HEK293 (cell line): ENCODE data around the gene OPA3.
A peak's percentile ranks its signal among the peaks of the same experiment; 100 is the strongest.

ENCODE experiments used
- PRDM1 ChIP-seq: fragments of 450-650 bp; formaldehyde crosslinking; IDR thresholded peaks from 2 replicates; pipeline ENCODE4; 2016; ENCODE audit warnings: missing biosample characterization, missing genetic modification characterization
- PRDM10 ChIP-seq: fragments of 450-650 bp; formaldehyde crosslinking; IDR thresholded peaks from 2 replicates; pipeline ENCODE4 v1.5.1; 2016; ENCODE audit warnings: missing biosample characterization, missing genetic modification characterization
- PRDM6 ChIP-seq: fragments of 450-650 bp; formaldehyde crosslinking; IDR thresholded peaks from 2 replicates; pipeline ENCODE4 v1.5.1; 2017; ENCODE audit warnings: missing biosample characterization, missing genetic modification characterization
- REPIN1 ChIP-seq: fragments of 450-650 bp; formaldehyde crosslinking; IDR thresholded peaks from 2 replicates; pipeline ENCODE4 v1.5.1; 2017; ENCODE audit warnings: missing biosample characterization, missing genetic modification characterization, low read depth
- REST ChIP-seq: fragments of 450-650 bp; formaldehyde crosslinking; IDR thresholded peaks from 2 replicates; pipeline ENCODE4 v1.5.1; 2016; ENCODE audit warnings: missing biosample characterization, missing genetic modification characterization
- SP2 ChIP-seq: fragments of 450-650 bp; formaldehyde crosslinking; IDR thresholded peaks from 2 replicates; pipeline ENCODE4 v1.5.1; 2016; ENCODE audit warnings: missing biosample characterization, missing genetic modification characterization
- SP3 ChIP-seq: fragments of 450-650 bp; formaldehyde crosslinking; IDR thresholded peaks from 2 replicates; pipeline ENCODE4 v1.5.1; 2016; ENCODE audit warnings: missing biosample characterization, missing genetic modification characterization
- ZBTB17 ChIP-seq: fragments of 450-650 bp; formaldehyde crosslinking; IDR thresholded peaks from 2 replicates; pipeline ENCODE4 v1.5.1; 2016; ENCODE audit warnings: missing biosample characterization, missing genetic modification characterization
- ZBTB6 ChIP-seq: fragments of 450-650 bp; formaldehyde crosslinking; IDR thresholded peaks from 2 replicates; pipeline ENCODE4 v1.5.1; 2017; ENCODE audit warnings: missing biosample characterization, missing genetic modification characterization
- ZNF114 ChIP-seq: fragments of 450-650 bp; formaldehyde crosslinking; IDR thresholded peaks from 2 replicates; pipeline ENCODE4 v1.5.0; 2017; ENCODE audit warnings: missing biosample characterization, missing genetic modification characterization
- ZNF2 ChIP-seq: fragments of 450-650 bp; formaldehyde crosslinking; IDR thresholded peaks from 2 replicates; pipeline ENCODE4 v1.5.1; 2016; ENCODE audit warnings: missing biosample characterization, missing genetic modification characterization
- ZNF266 ChIP-seq: fragments of 450-650 bp; formaldehyde crosslinking; IDR thresholded peaks from 2 replicates; pipeline ENCODE4 v1.5.1; 2016; ENCODE audit warnings: missing biosample characterization, missing genetic modification characterization, low read depth
- ZNF341 ChIP-seq: fragments of 450-650 bp; formaldehyde crosslinking; IDR thresholded peaks from 2 replicates; pipeline ENCODE4; 2016; ENCODE audit warnings: low read depth, missing biosample characterization, missing genetic modification characterization
- ZNF514 ChIP-seq: fragments of 450-650 bp; formaldehyde crosslinking; IDR thresholded peaks from 2 replicates; pipeline ENCODE4 v1.5.1; 2016; ENCODE audit warnings: missing biosample characterization, missing genetic modification characterization
- ZNF518A ChIP-seq: fragments of 450-650 bp; formaldehyde crosslinking; conservative IDR thresholded peaks from 2 replicates; pipeline ENCODE4 v1.5.1; 2016; ENCODE audit warnings: low read depth, missing biosample characterization, missing genetic modification characterization
- ZNF548 ChIP-seq: fragments of 450-650 bp; formaldehyde crosslinking; IDR thresholded peaks from 2 replicates; pipeline ENCODE4 v1.5.1; 2016; ENCODE audit warnings: missing biosample characterization, missing genetic modification characterization
- ZNF558 ChIP-seq: fragments of 450-650 bp; formaldehyde crosslinking; IDR thresholded peaks from 2 replicates; pipeline ENCODE4 v1.5.1; 2016; ENCODE audit warnings: missing biosample characterization, missing genetic modification characterization
- ZNF585B ChIP-seq: fragments of 450-650 bp; formaldehyde crosslinking; IDR thresholded peaks from 2 replicates; pipeline ENCODE4 v1.5.1; 2016; ENCODE audit warnings: missing biosample characterization, missing genetic modification characterization
- ZNF596 ChIP-seq: fragments of 450-650 bp; IDR thresholded peaks from 2 replicates; pipeline ENCODE4 v1.5.0; 2018; ENCODE audit warnings: missing biosample characterization, mild to moderate bottlenecking, missing genetic modification characterization, moderate library complexity
- ZNF626 ChIP-seq: fragments of 450-650 bp; sonication (Bioruptor Pico); formaldehyde crosslinking; IDR thresholded peaks from 2 replicates; pipeline ENCODE4 v1.5.1; 2018; ENCODE audit warnings: missing biosample characterization, missing genetic modification characterization, inconsistent platforms
- ZNF701 ChIP-seq: fragments of 450-650 bp; formaldehyde crosslinking; IDR thresholded peaks from 2 replicates; pipeline ENCODE4 v1.5.1; 2016; ENCODE audit warnings: missing biosample characterization, missing genetic modification characterization
- ZNF747 ChIP-seq: fragments of 450-650 bp; formaldehyde crosslinking; IDR thresholded peaks from 2 replicates; pipeline ENCODE4 v1.5.1; 2016; ENCODE audit warnings: missing biosample characterization, missing genetic modification characterization
- ZSCAN18 ChIP-seq: fragments of 450-650 bp; formaldehyde crosslinking; IDR thresholded peaks from 2 replicates; pipeline ENCODE4 v1.5.1; 2016; ENCODE audit warnings: missing biosample characterization, missing genetic modification characterization

The OPA3 gene

GRCh38 chr19:45508861-45509691, 75.5 kb downstream of the OPA3 start (continued):
- peak; percentile 60; the same call in 1 of the 2 replicates for TF ChIP-seq PRDM10 (tag by site-specific recombination)
- TF ChIP-seq PRDM1 (tag by site-specific recombination), result no peak
- peak; percentile 58 for TF ChIP-seq SP2 (tag by site-specific recombination)
- no peak for TF ChIP-seq ZNF341 (tag by site-specific recombination)
- TF ChIP-seq PRDM6 (tag by site-specific recombination), result no peak
- no peak for TF ChIP-seq ZBTB6 (tag by site-specific recombination)
- TF ChIP-seq ZNF626 (tag by site-specific recombination), result no peak
- TF ChIP-seq ZNF548 (tag by site-specific recombination), result no peak
- TF ChIP-seq ZNF558 (tag by site-specific recombination), result no peak
- TF ChIP-seq ZNF266 (tag by site-specific recombination), result no peak
- no peak for TF ChIP-seq ZNF518A (tag by site-specific recombination)
- TF ChIP-seq ZNF514 (tag by site-specific recombination), result no peak
- no peak for TF ChIP-seq ZNF2
- TF ChIP-seq ZNF747 (tag by site-specific recombination), result no peak
- TF ChIP-seq REPIN1 (tag by site-specific recombination), result no peak
- TF ChIP-seq REST (tag by site-specific recombination), result no peak
- TF ChIP-seq SP3 (tag by site-specific recombination), result peak; percentile 23
- TF ChIP-seq ZSCAN18 (tag by site-specific recombination), result no peak
- no peak for TF ChIP-seq ZNF701 (tag by site-specific recombination)
- TF ChIP-seq ZNF596 (tag by site-specific recombination), result no peak
- no peak for TF ChIP-seq ZNF585B (tag by site-specific recombination)
- no peak for TF ChIP-seq ZNF114 (tag by site-specific recombination)
- TF ChIP-seq ZBTB17 (tag by site-specific recombination), result peak; percentile 61
